IMR-90 (cell line): Measurements from ENCODE around the gene XCL1. TPM values are rescaled to one million over a fixed set of nuclear protein-coding genes. Genes with fewer than 3 reads are reported as not detected.

Experiments used
- ATAC-seq: fragments of 200-7000 bp; cut with Tn5 transposase; 2 replicates; pipeline ENCODE4 v1.9.1; 2020; ENCODE audit warnings: low read depth, mild to moderate bottlenecking, moderate library complexity
- BruUV-seq: library from RNA; stranded (reverse); fragments of 400-500 nt; replicated peaks from 2 replicates; lab custom pipeline; 2021; lab: Mats Ljungman, UMichigan
- CTCF ChIA-PET: fragments of 300-600 bp; formaldehyde crosslinking; extraction: SDS; loops from one replicate; lab custom pipeline; 2021; ENCODE audit warnings: antibody characterized with exemption; lab: Yijun Ruan, JAX
- POLR2A ChIA-PET: fragments of 300-600 bp; sonication (Branson Sonifier 250); formaldehyde crosslinking; loops from one replicate; lab custom pipeline; 2022; ENCODE audit warnings: antibody characterized with exemption; ENCODE audit not compliant: unreplicated experiment; lab: Charles Lee
- DNase-seq: peaks from one replicate; pipeline ENCODE4 v3.0.0; 2013
- H2AFZ ChIP-seq: replicated peaks from 2 replicates; pipeline ENCODE3; 2013; ENCODE audit warnings: low read length, mild to moderate bottlenecking; ENCODE audit not compliant: poor library complexity
- H2AK5ac ChIP-seq: 2 replicates; pipeline ENCODE4 v1.6.1; 2013; ENCODE audit warnings: low read depth, low read length, inconsistent platforms
- H2AK9ac ChIP-seq: replicated peaks from 2 replicates; pipeline ENCODE3; 2013; ENCODE audit warnings: mild to moderate bottlenecking, low read depth, low read length, moderate library complexity; ENCODE audit not compliant: poor library complexity
- H2BK120ac ChIP-seq: 2 replicates; pipeline ENCODE4 v1.6.1; 2013; ENCODE audit warnings: low read depth, low read length, inconsistent platforms
- H2BK15ac ChIP-seq: 3 replicates; pipeline ENCODE4 v1.6.1; 2013; ENCODE audit warnings: low read depth, low read length, inconsistent platforms
- H2BK20ac ChIP-seq: 2 replicates; pipeline ENCODE4 v1.6.1; 2013; ENCODE audit warnings: low read depth, mild to moderate bottlenecking, inconsistent platforms, low read length, moderate library complexity
- H2BK5ac ChIP-seq: 2 replicates; pipeline ENCODE4 v1.6.1; 2013; ENCODE audit warnings: mild to moderate bottlenecking, low read depth, low read length, inconsistent platforms; ENCODE audit not compliant: poor library complexity, severe bottlenecking
- H3K14ac ChIP-seq: replicated peaks from 2 replicates; pipeline ENCODE4 v1.6.1; 2013; ENCODE audit warnings: low read depth, low read length, inconsistent platforms
- H3K18ac ChIP-seq: 2 replicates; pipeline ENCODE4 v1.6.1; 2013; ENCODE audit warnings: low read depth, low read length, control low read depth
- H3K23ac ChIP-seq: 2 replicates; pipeline ENCODE4 v1.6.1; 2013; ENCODE audit warnings: low read depth, low read length, inconsistent platforms
- H3K27ac ChIP-seq: 2 replicates; pipeline ENCODE4 v1.5.1; 2013; ENCODE audit warnings: mild to moderate bottlenecking, control low read depth, low read length; ENCODE audit not compliant: insufficient read depth
- H3K27me3 ChIP-seq: 2 replicates; pipeline ENCODE4 v1.6.1; 2013; ENCODE audit warnings: low read length; ENCODE audit not compliant: control insufficient read depth, insufficient read depth
- H3K36me3 ChIP-seq: 2 replicates; pipeline ENCODE4 v1.6.1; 2013; ENCODE audit warnings: low read length, mixed read lengths; ENCODE audit not compliant: control insufficient read depth, insufficient read depth
- H3K4ac ChIP-seq: 2 replicates; pipeline ENCODE4 v1.6.1; 2013; ENCODE audit warnings: low read depth, low read length, inconsistent platforms
- H3K4me1 ChIP-seq: 2 replicates; pipeline ENCODE4 v1.6.1; 2013; ENCODE audit warnings: low read length, mixed read lengths; ENCODE audit not compliant: control insufficient read depth, insufficient read depth
- H3K4me2 ChIP-seq: 2 replicates; pipeline ENCODE4 v1.6.1; 2013; ENCODE audit warnings: low read depth, mild to moderate bottlenecking, control low read depth, low read length, moderate library complexity
- H3K4me3 ChIP-seq: 2 replicates; pipeline ENCODE4 v1.5.1; 2013; ENCODE audit warnings: low read depth, mild to moderate bottlenecking, control low read depth, low read length, moderate library complexity; ENCODE audit not compliant: insufficient read depth
- H3K56ac ChIP-seq: 2 replicates; pipeline ENCODE4 v1.6.1; 2013; ENCODE audit warnings: low read length, inconsistent platforms; ENCODE audit not compliant: insufficient read depth; ENCODE audit errors: extremely low read depth
- H3K79me1 ChIP-seq, 2 experiments: 2 replicates each; pipeline ENCODE4 v1.6.1; 2013; ENCODE audit warnings: low read length in 2 of 2, inconsistent platforms in 1 of 2, low read depth in 1 of 2
- H3K9ac ChIP-seq: 2 replicates; pipeline ENCODE4 v1.6.1; 2013; ENCODE audit warnings: low read depth, low read length, control low read depth
- H3K9me1 ChIP-seq: 2 replicates; pipeline ENCODE4 v1.6.1; 2013; ENCODE audit warnings: low read length, inconsistent platforms; ENCODE audit not compliant: insufficient read depth
- H3K9me3 ChIP-seq: 2 replicates; pipeline ENCODE4 v1.6.1; 2013; ENCODE audit warnings: low read length; ENCODE audit not compliant: control insufficient read depth, insufficient read depth
- H4K20me1 ChIP-seq: 2 replicates; pipeline ENCODE4 v1.6.1; 2013; ENCODE audit warnings: low read length, inconsistent platforms; ENCODE audit not compliant: insufficient read depth
- H4K5ac ChIP-seq: 2 replicates; pipeline ENCODE4 v1.6.1; 2013; ENCODE audit warnings: mild to moderate bottlenecking, low read depth, low read length, control low read depth
- H4K8ac ChIP-seq, 2 experiments: 2 replicates each; pipeline ENCODE4 v1.6.1; 2013; ENCODE audit warnings: low read depth in 2 of 2, low read length in 2 of 2, control low read depth in 1 of 2, inconsistent platforms in 1 of 2
- H4K91ac ChIP-seq: 2 replicates; pipeline ENCODE4 v1.6.1; 2013; ENCODE audit warnings: low read depth, low read length, inconsistent platforms; ENCODE audit not compliant: insufficient read depth
- CHD1 ChIP-seq: IDR thresholded peaks from 2 replicates; pipeline ENCODE4 v1.6.1; 2012; ENCODE audit warnings: low read depth, low read length, improper control_type of control experiment
- POLR2A ChIP-seq: IDR thresholded peaks from 2 replicates; pipeline ENCODE4 v1.6.1; 2012; ENCODE audit warnings: mild to moderate bottlenecking, low read depth, low read length
- WGBS, 2 experiments: methylation state at CpG; one replicate each; pipeline versions ENCODE4 v1.1.5 to v1.1.7; 2013; ENCODE audit warnings: missing lambda C conversion rate in 2 of 2; ENCODE audit not compliant: insufficient read length in 1 of 2; ENCODE audit errors: extremely low coverage in 2 of 2; 5-methylcytosine and 5-hydroxymethylcytosine counted together
- dilution Hi-C: fragments of 300-500 bp; cut with HindIII; formaldehyde crosslinking; loops from one replicate; pipeline ENCODE4 v1.14.3; 2018; ENCODE audit warnings: low sequenced_read_pairs; ENCODE audit not compliant: unreplicated experiment
- in situ Hi-C: fragments of 300-500 bp; cut with MboI; formaldehyde crosslinking; loops from 3 replicates; pipeline ENCODE4 v1.14.3; 2019; ENCODE audit warnings: low sequenced_read_pairs, inconsistent platforms, mixed read lengths
- intact Hi-C: fragments of 100-400 bp; cut with micrococcal nuclease; formaldehyde crosslinking; loops from 2 replicates; pipeline ENCODE4 v1.10.0; 2022
- polyA plus RNA-seq, 3 experiments: library from polyadenylated mRNA; depleted of rRNA; stranded (reverse); fragments of >200 nt; gene quantifications; 2 replicates each; pipeline ENCODE4 v1.2.3, GENCODE V29; 2012; ENCODE audit warnings: low replicate concordance in 1 of 3
- total RNA-seq: library from RNA; depleted of rRNA; stranded (reverse); fragments of >200 nt; gene quantifications from 2 replicates; pipeline ENCODE4 v1.2.3, GENCODE V29; 2012
- TF ChIP-seq, protein P1 (sequence below): conservative IDR thresholded peaks from 2 replicates; pipeline ENCODE4 v1.5.1; 2012; ENCODE audit warnings: mild to moderate bottlenecking, low read depth, low read length, improper control_type of control experiment

XCL1 gene
- total and polyA plus RNA-seq, 2 of the 4 experiments (the other 2 are of a cell fraction) = not detected

DNA sequence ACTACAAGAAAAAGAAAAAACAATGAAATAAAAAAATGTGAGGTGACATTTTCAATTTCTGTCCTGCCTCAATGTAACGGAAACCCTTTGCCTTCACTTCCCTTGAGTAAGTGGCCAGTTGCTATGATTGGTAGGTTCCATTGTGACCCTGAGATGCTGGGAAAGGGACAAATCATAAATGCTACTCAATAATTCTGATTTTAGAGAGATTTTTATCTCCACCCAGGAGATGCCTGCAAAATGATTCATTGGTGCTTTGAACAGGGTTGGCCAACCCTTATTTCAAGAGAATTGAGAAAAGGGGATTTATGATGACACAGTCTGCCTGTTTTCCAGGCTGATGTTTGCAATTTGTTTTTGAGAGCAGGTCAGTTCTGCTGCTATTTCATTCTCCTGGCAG lies 22.5 kb downstream of the XCL1 start:
- H2BK5ac ChIP-seq = no peak overlapping the region
- POLR2A ChIA-PET = no interaction called here
- H2BK20ac ChIP-seq = no peak overlapping the region
- DNase-seq (no peak), ATAC-seq (no peak)
- no peak overlapping the region for H3K4me3 ChIP-seq
- dilution Hi-C loops = no loop called here
- no peak overlapping the region for H3K18ac ChIP-seq
- H3K36me3 ChIP-seq = no peaks in the 10 kb centered on the region
- no peak overlapping the region for H4K91ac ChIP-seq
- no peak overlapping the region for H2AK9ac ChIP-seq
- no peak overlapping the region for H4K5ac ChIP-seq
- H3K4me1 ChIP-seq = no peaks in the 10 kb centered on the region
- no peaks in the 10 kb centered on the region for H3K79me1 ChIP-seq
- H3K14ac ChIP-seq = no peak overlapping the region
- no peak overlapping the region for H2BK120ac ChIP-seq
- no peak overlapping the region for H2BK15ac ChIP-seq
- no peak overlapping the region; the same call in 1 of the 2 replicates for H3K56ac ChIP-seq
- no peak overlapping the region for H4K8ac ChIP-seq
- no peak overlapping the region for H2AFZ ChIP-seq
- no CpG with 5 or more reads among the region's 1 CpG for WGBS, 2 experiments
- no peak overlapping the region for H3K4ac ChIP-seq
- H2AK5ac ChIP-seq = no peak overlapping the region
- no peak overlapping the region for H3K9ac ChIP-seq
- BruUV-seq = no TSS peak
- no peaks in the 10 kb centered on the region for H3K9me1 ChIP-seq
- no peak overlapping the region for H3K4me2 ChIP-seq
- CTCF ChIA-PET = interaction anchor here (0.6 kb wide), 1 partner anchor 128 kb away, joined by 3 read pairs; no protein-coding TSS in a partner anchor
- intact Hi-C loops = no loop called here
- in situ Hi-C loops = no loop called here
- H4K20me1 ChIP-seq = no peaks in the 10 kb centered on the region
- H3K23ac ChIP-seq = no peak overlapping the region
- H3K27ac ChIP-seq = no peak overlapping the region
- no peaks in the 10 kb centered on the region for H3K9me3 ChIP-seq
- TF ChIP-seq, protein P1, sequence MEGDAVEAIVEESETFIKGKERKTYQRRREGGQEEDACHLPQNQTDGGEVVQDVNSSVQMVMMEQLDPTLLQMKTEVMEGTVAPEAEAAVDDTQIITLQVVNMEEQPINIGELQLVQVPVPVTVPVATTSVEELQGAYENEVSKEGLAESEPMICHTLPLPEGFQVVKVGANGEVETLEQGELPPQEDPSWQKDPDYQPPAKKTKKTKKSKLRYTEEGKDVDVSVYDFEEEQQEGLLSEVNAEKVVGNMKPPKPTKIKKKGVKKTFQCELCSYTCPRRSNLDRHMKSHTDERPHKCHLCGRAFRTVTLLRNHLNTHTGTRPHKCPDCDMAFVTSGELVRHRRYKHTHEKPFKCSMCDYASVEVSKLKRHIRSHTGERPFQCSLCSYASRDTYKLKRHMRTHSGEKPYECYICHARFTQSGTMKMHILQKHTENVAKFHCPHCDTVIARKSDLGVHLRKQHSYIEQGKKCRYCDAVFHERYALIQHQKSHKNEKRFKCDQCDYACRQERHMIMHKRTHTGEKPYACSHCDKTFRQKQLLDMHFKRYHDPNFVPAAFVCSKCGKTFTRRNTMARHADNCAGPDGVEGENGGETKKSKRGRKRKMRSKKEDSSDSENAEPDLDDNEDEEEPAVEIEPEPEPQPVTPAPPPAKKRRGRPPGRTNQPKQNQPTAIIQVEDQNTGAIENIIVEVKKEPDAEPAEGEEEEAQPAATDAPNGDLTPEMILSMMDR = no peak
- TF ChIP-seq POLR2A (no peak), CHD1 (no peak)
- no peaks in the 10 kb centered on the region for H3K27me3 ChIP-seq
